Liver (tissue), 9 donors: ENCODE data around the gene BOLA2B. TPM values are rescaled to one million over a fixed set of nuclear protein-coding genes. Genes with fewer than 3 reads are reported as not detected.

Source experiments
- DNase-seq: peaks from one replicate; pipeline ENCODE4 v3.0.0-alpha.2; 2017; ENCODE audit warnings: low spot score
- H3K27ac ChIP-seq, 2 donors: one replicate each; pipeline ENCODE4 v1.7.0; 2013; ENCODE audit warnings: inconsistent platforms in 2 of 2, low read length in 2 of 2, control low read depth in 1 of 2, low read depth in 1 of 2, mild to moderate bottlenecking in 1 of 2
- H3K27me3 ChIP-seq, 4 donors: one replicate each; pipeline versions ENCODE4 v1.6.1 to v1.7.0; 2013; ENCODE audit warnings: low read length in 3 of 4, inconsistent platforms in 1 of 4, mild to moderate bottlenecking in 1 of 4, moderate library complexity in 1 of 4; ENCODE audit not compliant: control insufficient read depth in 4 of 4, insufficient read depth in 4 of 4
- H3K36me3 ChIP-seq, 4 donors: one replicate each; pipeline versions ENCODE4 v1.6.1 to v1.7.0; 2013; ENCODE audit warnings: low read length in 3 of 4, mild to moderate bottlenecking in 3 of 4, low read depth in 1 of 4, moderate library complexity in 1 of 4; ENCODE audit not compliant: control insufficient read depth in 4 of 4, insufficient read depth in 3 of 4
- H3K4me1 ChIP-seq, 4 donors: one replicate each; pipeline versions ENCODE4 v1.6.1 to v1.7.0; 2013; ENCODE audit warnings: low read length in 3 of 4, mild to moderate bottlenecking in 3 of 4, moderate library complexity in 1 of 4; ENCODE audit not compliant: control insufficient read depth in 4 of 4, insufficient read depth in 4 of 4
- H3K4me3 ChIP-seq, 3 donors: one replicate each; pipeline versions ENCODE4 v1.6.1 to v1.7.0; 2013; ENCODE audit warnings: low read length in 3 of 3, control low read depth in 1 of 3, low read depth in 1 of 3, mild to moderate bottlenecking in 1 of 3
- H3K9ac ChIP-seq, 2 donors: one replicate each; pipeline ENCODE4 v1.7.0; 2013; ENCODE audit warnings: low read length in 2 of 2, mild to moderate bottlenecking in 2 of 2, moderate library complexity in 2 of 2, control low read depth in 1 of 2, low read depth in 1 of 2
- H3K9me3 ChIP-seq, 4 donors: one replicate each; pipeline versions ENCODE4 v1.6.1 to v1.7.0; 2013; ENCODE audit warnings: low read length in 3 of 4; ENCODE audit not compliant: control insufficient read depth in 4 of 4
- EGR1 ChIP-seq, 2 donors: IDR thresholded peaks; 2 replicates each; pipeline ENCODE4 v1.6.1; 2016 to 2018; ENCODE audit warnings: antibody characterized with exemption in 2 of 2, low read depth in 2 of 2
- FOXA1 ChIP-seq: IDR thresholded peaks from 2 replicates; pipeline ENCODE4 v1.6.1; 2016; ENCODE audit warnings: antibody characterized with exemption
- FOXA2 ChIP-seq: IDR thresholded peaks from 2 replicates; pipeline ENCODE4 v1.6.1; 2016; ENCODE audit warnings: antibody characterized with exemption
- GABPA ChIP-seq, 2 donors: IDR thresholded peaks in 1 of 2; conservative IDR thresholded peaks in 1 of 2; 2 replicates each; pipeline ENCODE4 v1.6.1; 2016; ENCODE audit warnings: antibody characterized with exemption in 2 of 2, mild to moderate bottlenecking in 1 of 2, moderate library complexity in 1 of 2
- HNF4A ChIP-seq, 2 donors: conservative IDR thresholded peaks; 2 replicates each; pipeline ENCODE4 v1.6.1; 2016; ENCODE audit warnings: antibody characterized with exemption in 2 of 2, mild to moderate bottlenecking in 2 of 2
- HNF4G ChIP-seq: IDR thresholded peaks from 2 replicates; pipeline ENCODE4 v1.6.1; 2016; ENCODE audit warnings: antibody characterized with exemption
- JUND ChIP-seq, 2 donors: IDR thresholded peaks; 2 replicates each; pipeline ENCODE4 v1.6.1; 2016; ENCODE audit warnings: antibody characterized with exemption in 2 of 2
- NR2F2 ChIP-seq: IDR thresholded peaks from 2 replicates; pipeline ENCODE4 v1.6.1; 2016; ENCODE audit warnings: antibody characterized with exemption
- RAD21 ChIP-seq, 2 donors: IDR thresholded peaks; 2 replicates each; pipeline ENCODE4 v1.6.1; 2016; ENCODE audit warnings: antibody characterized with exemption in 2 of 2, mild to moderate bottlenecking in 2 of 2
- RXRA ChIP-seq, 2 donors: IDR thresholded peaks; 2 replicates each; pipeline ENCODE4 v1.6.1; 2017 to 2018; ENCODE audit warnings: antibody characterized with exemption in 2 of 2, mild to moderate bottlenecking in 1 of 2
- SP1 ChIP-seq: IDR thresholded peaks from 2 replicates; pipeline ENCODE4 v1.6.1; 2018; ENCODE audit warnings: antibody characterized with exemption, mild to moderate bottlenecking
- TAF1 ChIP-seq: conservative IDR thresholded peaks from 2 replicates; pipeline ENCODE4 v1.6.1; 2016; ENCODE audit warnings: antibody characterized with exemption, mild to moderate bottlenecking
- YY1 ChIP-seq: IDR thresholded peaks from 2 replicates; pipeline ENCODE4 v1.6.1; 2016; ENCODE audit warnings: antibody characterized with exemption, mild to moderate bottlenecking
- WGBS: extraction: QIAGEN DNeasy Blood & Tissue Kit; methylation state at CpG from one replicate; pipeline ENCODE4 v1.1.7; 2013; 5-methylcytosine and 5-hydroxymethylcytosine counted together
- polyA plus RNA-seq, 2 donors: library from polyadenylated mRNA; stranded (reverse) in 1 of 2; unstranded in 1 of 2; fragments of 200-250 nt in 1 of 2; fragments of >200 nt in 1 of 2; fragmentation: Nextera tagmentation in 1 of 2; extraction: Ambion mirVana in 1 of 2; gene quantifications; one replicate each; pipeline versions ENCODE4 v1.2.1 to v1.2.3, GENCODE V29; 2013 to 2015
- total RNA-seq, 2 donors: library from RNA; depleted of rRNA; stranded (reverse); fragments of >200 nt; gene quantifications; one replicate each; pipeline ENCODE4 v1.2.3, GENCODE V29; 2014
- TF ChIP-seq, protein P1 (sequence below): IDR thresholded peaks from 2 replicates; pipeline ENCODE4 v1.6.1; 2016; ENCODE audit warnings: antibody characterized with exemption
- TF ChIP-seq, protein P2 (sequence below): IDR thresholded peaks from 2 replicates; pipeline ENCODE4 v1.6.1; 2016; ENCODE audit warnings: antibody characterized with exemption
- TF ChIP-seq, protein P3 (sequence below): IDR thresholded peaks from 2 replicates; pipeline ENCODE4 v1.6.1; 2016; ENCODE audit warnings: antibody characterized with exemption, mild to moderate bottlenecking
- TF ChIP-seq, protein P4 (sequence below): IDR thresholded peaks from 2 replicates; pipeline ENCODE4 v1.6.1; 2016; ENCODE audit warnings: antibody characterized with exemption
- TF ChIP-seq, protein P5 (sequence below): fragments of 150-350 bp; IDR thresholded peaks from 2 replicates; pipeline ENCODE4 v1.5.1; 2017; ENCODE audit warnings: improper control_type of control experiment, low read depth, low read length; ENCODE audit not compliant: missing input control
- donor health status: healthy.
- donor health status: healthy.
- donor health status: healthy.
- donor health status: healthy.
- donor health status: healthy.

The BOLA2B gene
- total and polyA plus RNA-seq, 4 donors, result 21.2 to 79.8 (median 56.8) TPM

DNA sequence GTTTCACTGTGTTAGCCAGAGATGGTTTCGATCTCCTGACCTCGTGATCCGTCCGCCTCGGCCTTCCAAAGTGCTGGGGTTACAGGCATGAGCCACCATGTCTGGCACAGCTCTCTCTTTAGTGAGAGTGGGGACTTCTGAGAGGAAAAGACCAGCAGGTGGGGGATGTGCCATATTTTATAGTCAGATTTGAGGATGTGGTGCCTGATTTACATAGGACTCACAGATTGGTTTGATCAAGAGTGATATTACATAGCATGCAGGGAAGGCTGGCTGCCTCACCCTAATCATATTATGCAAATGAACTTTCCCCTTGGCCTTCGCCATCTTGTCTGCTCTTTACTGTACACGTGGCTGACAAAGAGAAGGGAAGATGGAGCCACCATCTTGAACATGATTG lies 42.4 kb downstream of the BOLA2B start:
- Histone ChIP-seq H3K4me3 (no peak overlapping the region), H3K9me3 (no peaks in the 10 kb centered on the region), H3K27ac (no peak overlapping the region), H3K4me1 (no peaks in the 10 kb centered on the region), H3K27me3 (no peaks in the 10 kb centered on the region), H3K36me3 (no peaks in the 10 kb centered on the region), H3K9ac (no peak overlapping the region)
- TF ChIP-seq NR2F2 (no peak), FOXA1 (no peak), YY1 (no peak), HNF4A (conservative IDR thresholded peaks at IDR 0.05) (no peak), RXRA (IDR thresholded peaks at IDR 0.05) (no peak), FOXA2 (no peak), JUND (IDR thresholded peaks at IDR 0.05) (no peak), SP1 (no peak), EGR1 (IDR thresholded peaks at IDR 0.05; ENCODE audit: low read depth in 2 of 2) (no peak), GABPA (IDR thresholded peaks at IDR 0.05 in 1 of 2, conservative IDR thresholded peaks at IDR 0.05 in 1 of 2) (no peak), HNF4G (no peak), RAD21 (IDR thresholded peaks at IDR 0.05) (no peak), TAF1 (no peak)
- TF ChIP-seq, protein P1, sequence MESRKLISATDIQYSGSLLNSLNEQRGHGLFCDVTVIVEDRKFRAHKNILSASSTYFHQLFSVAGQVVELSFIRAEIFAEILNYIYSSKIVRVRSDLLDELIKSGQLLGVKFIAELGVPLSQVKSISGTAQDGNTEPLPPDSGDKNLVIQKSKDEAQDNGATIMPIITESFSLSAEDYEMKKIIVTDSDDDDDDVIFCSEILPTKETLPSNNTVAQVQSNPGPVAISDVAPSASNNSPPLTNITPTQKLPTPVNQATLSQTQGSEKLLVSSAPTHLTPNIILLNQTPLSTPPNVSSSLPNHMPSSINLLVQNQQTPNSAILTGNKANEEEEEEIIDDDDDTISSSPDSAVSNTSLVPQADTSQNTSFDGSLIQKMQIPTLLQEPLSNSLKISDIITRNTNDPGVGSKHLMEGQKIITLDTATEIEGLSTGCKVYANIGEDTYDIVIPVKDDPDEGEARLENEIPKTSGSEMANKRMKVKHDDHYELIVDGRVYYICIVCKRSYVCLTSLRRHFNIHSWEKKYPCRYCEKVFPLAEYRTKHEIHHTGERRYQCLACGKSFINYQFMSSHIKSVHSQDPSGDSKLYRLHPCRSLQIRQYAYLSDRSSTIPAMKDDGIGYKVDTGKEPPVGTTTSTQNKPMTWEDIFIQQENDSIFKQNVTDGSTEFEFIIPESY, result no peak
- TF ChIP-seq, protein P2, sequence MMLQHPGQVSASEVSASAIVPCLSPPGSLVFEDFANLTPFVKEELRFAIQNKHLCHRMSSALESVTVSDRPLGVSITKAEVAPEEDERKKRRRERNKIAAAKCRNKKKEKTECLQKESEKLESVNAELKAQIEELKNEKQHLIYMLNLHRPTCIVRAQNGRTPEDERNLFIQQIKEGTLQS, result no peak
- TF ChIP-seq, protein P3, sequence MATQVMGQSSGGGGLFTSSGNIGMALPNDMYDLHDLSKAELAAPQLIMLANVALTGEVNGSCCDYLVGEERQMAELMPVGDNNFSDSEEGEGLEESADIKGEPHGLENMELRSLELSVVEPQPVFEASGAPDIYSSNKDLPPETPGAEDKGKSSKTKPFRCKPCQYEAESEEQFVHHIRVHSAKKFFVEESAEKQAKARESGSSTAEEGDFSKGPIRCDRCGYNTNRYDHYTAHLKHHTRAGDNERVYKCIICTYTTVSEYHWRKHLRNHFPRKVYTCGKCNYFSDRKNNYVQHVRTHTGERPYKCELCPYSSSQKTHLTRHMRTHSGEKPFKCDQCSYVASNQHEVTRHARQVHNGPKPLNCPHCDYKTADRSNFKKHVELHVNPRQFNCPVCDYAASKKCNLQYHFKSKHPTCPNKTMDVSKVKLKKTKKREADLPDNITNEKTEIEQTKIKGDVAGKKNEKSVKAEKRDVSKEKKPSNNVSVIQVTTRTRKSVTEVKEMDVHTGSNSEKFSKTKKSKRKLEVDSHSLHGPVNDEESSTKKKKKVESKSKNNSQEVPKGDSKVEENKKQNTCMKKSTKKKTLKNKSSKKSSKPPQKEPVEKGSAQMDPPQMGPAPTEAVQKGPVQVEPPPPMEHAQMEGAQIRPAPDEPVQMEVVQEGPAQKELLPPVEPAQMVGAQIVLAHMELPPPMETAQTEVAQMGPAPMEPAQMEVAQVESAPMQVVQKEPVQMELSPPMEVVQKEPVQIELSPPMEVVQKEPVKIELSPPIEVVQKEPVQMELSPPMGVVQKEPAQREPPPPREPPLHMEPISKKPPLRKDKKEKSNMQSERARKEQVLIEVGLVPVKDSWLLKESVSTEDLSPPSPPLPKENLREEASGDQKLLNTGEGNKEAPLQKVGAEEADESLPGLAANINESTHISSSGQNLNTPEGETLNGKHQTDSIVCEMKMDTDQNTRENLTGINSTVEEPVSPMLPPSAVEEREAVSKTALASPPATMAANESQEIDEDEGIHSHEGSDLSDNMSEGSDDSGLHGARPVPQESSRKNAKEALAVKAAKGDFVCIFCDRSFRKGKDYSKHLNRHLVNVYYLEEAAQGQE, result no peak
- TF ChIP-seq, protein P4, sequence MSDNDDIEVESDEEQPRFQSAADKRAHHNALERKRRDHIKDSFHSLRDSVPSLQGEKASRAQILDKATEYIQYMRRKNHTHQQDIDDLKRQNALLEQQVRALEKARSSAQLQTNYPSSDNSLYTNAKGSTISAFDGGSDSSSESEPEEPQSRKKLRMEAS, result no peak
- TF ChIP-seq, protein P5, sequence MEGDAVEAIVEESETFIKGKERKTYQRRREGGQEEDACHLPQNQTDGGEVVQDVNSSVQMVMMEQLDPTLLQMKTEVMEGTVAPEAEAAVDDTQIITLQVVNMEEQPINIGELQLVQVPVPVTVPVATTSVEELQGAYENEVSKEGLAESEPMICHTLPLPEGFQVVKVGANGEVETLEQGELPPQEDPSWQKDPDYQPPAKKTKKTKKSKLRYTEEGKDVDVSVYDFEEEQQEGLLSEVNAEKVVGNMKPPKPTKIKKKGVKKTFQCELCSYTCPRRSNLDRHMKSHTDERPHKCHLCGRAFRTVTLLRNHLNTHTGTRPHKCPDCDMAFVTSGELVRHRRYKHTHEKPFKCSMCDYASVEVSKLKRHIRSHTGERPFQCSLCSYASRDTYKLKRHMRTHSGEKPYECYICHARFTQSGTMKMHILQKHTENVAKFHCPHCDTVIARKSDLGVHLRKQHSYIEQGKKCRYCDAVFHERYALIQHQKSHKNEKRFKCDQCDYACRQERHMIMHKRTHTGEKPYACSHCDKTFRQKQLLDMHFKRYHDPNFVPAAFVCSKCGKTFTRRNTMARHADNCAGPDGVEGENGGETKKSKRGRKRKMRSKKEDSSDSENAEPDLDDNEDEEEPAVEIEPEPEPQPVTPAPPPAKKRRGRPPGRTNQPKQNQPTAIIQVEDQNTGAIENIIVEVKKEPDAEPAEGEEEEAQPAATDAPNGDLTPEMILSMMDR, result no peak
- 89% methylated on average over 7 of the region's 7 CpGs for WGBS
- no peak for DNase-seq
